Stimulated activated CD4-positive, alpha-beta T cell treated with anti-CD3 and anti-CD28 coated beads, TNF-alpha, amount 100 ng/mL, for 4 hours (primary cell): ENCODE measurements around the gene CRNKL1.
"Not testable (repeated sequence)": the region's sequence is repeated elsewhere in the genome, so short reads cannot be mapped to it uniquely, and the experiment has no call there.

Experiments
- DNase-seq, 3 experiments: peaks; one replicate each; pipeline ENCODE4 v3.0.0-alpha.2; 2020; ENCODE audit warnings: low read depth in 3 of 3

CRNKL1 gene

GRCh38 chr20:20010639-20011500, 41.4 kb downstream of the CRNKL1 start:
- no peak for DNase-seq

- DNase-seq, result no peak
Observed at GRCh38 chr20:20009784-20010253, 42.4 kb downstream of the CRNKL1 start.

- no peak for DNase-seq
Observed at GRCh38 chr20:20005342-20005741, 46.9 kb downstream of the CRNKL1 start.

GRCh38 chr20:20003955-20004322, 48.3 kb downstream of the CRNKL1 start:
- DNase-seq, result not testable (repeated sequence)

GRCh38 chr20:20003031-20003954, 49.0 kb downstream of the CRNKL1 start:
- no peak for DNase-seq

GRCh38 chr20:20002101-20002998, 49.9 kb downstream of the CRNKL1 start:
- no peak for DNase-seq

GRCh38 chr20:20000211-20000968, 51.9 kb downstream of the CRNKL1 start:
- no peak for DNase-seq

GRCh38 chr20:19998990-19999705, 53.1 kb downstream of the CRNKL1 start:
- DNase-seq, result no peak

GRCh38 chr20:19996917-19997316, 55.3 kb downstream of the CRNKL1 start:
- DNase-seq, result no peak

- DNase-seq, result no peak
Observed at GRCh38 chr20:19996222-19996621, 56.0 kb downstream of the CRNKL1 start.

- DNase-seq, result no peak
Observed at GRCh38 chr20:19995220-19995863, 56.9 kb downstream of the CRNKL1 start.

GRCh38 chr20:19993958-19994669, 58.2 kb downstream of the CRNKL1 start:
- DNase-seq, result no peak

GRCh38 chr20:19992996-19993908, 59.0 kb downstream of the CRNKL1 start:
- DNase-seq, result no peak

- DNase-seq, result no peak
Observed at GRCh38 chr20:19991854-19992253, 60.4 kb downstream of the CRNKL1 start.

GRCh38 chr20:19991308-19991707, 61.0 kb downstream of the CRNKL1 start:
- no peak for DNase-seq

- no peak for DNase-seq
Observed at GRCh38 chr20:19990850-19991249, 61.4 kb downstream of the CRNKL1 start.

- DNase-seq, result no peak
Observed at GRCh38 chr20:19987046-19987445, 65.2 kb downstream of the CRNKL1 start.

GRCh38 chr20:19986419-19986818, 65.8 kb downstream of the CRNKL1 start:
- DNase-seq, result no peak
